GM19324 (cell line): ENCODE measurements around the gene SYCP2.

ENCODE experiments used
- ATAC-seq: cut with Tn5 transposase; IDR thresholded peaks from one replicate; pipeline ENCODE4 v1.9.1; 2021; ENCODE audit warnings: mild to moderate bottlenecking, moderate library complexity; ENCODE audit not compliant: unreplicated experiment, low FRiP score

SYCP2 gene

DNA sequence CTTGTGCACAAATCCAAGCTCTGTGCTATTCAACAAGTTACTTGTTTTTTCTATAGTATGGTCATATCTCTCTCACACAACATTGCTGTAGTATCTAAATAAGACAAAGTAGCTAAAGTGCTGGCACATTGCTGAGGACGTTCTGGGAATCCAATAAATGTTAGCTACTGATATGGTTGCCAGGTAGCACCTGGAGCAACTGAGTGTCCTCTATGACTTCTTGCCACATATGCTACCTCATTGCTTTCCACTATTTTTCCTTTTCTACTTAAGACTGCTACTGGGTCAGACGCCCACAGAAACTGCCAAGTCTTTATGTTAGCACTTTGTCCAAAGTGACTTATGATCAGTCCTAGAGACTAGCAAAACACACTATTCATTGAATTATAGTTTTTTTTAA is 85.3 kb downstream of the SYCP2 start:
- ATAC-seq, result no peak

DNA sequence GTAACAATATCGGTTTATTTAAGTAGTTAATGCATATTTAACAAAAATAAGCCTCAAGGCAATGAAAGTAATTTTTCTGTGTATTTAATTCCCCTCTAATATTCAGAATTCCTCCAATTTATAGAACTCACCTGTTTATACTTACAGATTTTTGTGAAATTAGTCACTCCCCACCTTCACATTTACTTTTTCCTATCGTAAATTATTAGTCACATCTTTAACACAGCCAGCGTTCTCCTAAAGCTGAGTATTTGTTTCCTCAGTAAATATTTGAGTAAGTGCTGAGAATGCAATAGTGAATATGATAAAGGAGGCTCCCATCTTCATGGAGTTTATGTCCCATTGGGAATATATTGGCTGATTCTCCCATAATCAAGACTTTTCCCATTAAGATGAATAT is 88.0 kb downstream of the SYCP2 start:
- ATAC-seq, result no peak

DNA sequence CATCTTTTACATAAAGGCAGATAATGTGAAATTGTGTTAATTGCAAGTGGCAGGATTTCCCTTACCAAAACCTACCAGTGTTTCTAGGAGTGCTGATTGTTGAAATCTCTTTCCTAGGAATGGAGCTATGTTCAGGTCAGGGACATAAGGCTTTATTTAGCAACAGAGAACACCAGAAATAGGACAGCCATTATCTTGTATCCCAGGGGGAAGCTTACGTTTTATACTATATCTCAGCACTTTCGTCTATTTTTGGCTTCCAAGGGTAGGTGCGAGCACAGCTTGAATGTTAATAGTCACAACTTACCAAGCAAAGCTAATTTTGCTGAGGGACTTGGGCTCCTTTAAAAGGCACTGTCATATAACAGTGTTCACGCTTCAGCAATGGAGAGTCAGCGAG is 94.0 kb downstream of the SYCP2 start:
- no peak for ATAC-seq

DNA sequence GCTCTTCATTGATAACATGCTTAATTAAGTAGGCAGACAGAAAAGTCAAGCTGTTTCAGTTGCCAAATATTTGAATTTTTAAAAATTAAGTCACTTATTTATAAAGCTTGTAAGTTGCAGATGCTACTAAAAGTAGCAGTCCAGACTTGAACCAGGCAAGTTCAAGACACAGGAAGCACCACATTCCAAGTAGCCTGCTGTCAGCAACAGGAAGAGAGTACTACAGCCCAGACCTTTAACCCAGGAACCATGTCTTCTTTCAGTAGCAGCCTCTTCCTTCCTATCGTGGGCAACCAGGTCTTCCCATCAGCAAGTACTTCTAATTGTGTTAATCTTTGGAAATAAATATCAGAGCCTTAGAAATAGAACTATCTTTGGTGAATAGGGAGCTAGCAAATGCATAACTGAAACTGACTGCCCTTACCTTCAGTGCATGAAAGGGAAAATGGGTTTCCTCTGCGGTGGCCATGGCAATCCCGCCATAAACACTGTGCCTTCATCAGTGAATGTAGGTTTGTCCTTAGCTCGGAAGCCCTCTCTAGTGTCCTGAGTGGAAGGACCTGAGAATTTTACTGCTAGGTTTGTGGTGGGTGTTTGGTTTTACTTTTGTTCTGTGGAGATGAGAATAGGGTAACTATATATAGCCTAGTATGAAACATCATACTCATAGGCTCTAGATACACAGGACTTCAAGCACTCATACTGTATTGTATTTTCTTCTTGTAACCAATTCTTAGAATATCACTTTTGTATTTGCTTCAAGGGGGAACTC is 95.6 kb downstream of the SYCP2 start:
- peak; percentile 79 for ATAC-seq

DNA sequence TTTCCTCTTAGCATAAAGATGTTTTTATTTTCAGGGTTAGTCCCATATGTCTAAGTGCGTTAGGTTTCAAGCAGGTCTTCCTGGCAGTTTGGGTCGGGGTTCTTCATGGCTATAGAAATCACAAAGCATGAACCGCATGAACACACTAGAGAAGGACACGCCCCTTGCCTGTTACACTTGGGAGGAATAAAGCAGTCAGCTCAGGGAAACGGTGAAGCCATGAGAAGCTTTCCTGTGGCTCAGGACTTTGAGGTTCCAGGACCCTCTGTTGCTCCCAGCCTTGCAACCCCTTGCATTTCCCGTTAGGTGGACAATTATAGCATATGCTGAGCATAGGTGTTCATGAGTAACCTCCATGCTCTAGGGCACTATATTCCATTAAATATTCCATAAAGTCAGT is 96.7 kb downstream of the SYCP2 start:
- ATAC-seq, result no peak

- ATAC-seq, result no peak
These were observed 97.7 kb downstream of the SYCP2 start for GRCh38 chr20:59835448-59836395.

DNA sequence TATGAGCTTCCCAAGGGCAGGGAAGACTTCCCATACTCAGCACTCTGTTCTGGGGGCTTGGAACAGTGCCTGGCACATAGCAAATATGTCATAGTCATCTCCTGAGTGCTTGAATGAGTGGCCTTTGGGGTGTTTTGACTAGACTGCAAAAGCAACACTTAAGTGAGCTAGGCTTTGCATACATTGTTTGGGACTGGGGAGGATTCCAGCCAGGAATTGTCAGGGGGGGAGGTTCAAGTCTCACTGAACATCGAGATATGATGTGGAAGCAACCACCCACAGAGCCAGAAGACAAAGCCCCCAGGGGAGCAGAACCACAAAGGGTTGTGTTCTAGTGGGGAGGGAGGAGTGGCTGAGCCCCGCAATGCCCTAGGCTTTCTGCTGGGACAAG is 98.4 kb downstream of the SYCP2 start:
- no peak for ATAC-seq

DNA sequence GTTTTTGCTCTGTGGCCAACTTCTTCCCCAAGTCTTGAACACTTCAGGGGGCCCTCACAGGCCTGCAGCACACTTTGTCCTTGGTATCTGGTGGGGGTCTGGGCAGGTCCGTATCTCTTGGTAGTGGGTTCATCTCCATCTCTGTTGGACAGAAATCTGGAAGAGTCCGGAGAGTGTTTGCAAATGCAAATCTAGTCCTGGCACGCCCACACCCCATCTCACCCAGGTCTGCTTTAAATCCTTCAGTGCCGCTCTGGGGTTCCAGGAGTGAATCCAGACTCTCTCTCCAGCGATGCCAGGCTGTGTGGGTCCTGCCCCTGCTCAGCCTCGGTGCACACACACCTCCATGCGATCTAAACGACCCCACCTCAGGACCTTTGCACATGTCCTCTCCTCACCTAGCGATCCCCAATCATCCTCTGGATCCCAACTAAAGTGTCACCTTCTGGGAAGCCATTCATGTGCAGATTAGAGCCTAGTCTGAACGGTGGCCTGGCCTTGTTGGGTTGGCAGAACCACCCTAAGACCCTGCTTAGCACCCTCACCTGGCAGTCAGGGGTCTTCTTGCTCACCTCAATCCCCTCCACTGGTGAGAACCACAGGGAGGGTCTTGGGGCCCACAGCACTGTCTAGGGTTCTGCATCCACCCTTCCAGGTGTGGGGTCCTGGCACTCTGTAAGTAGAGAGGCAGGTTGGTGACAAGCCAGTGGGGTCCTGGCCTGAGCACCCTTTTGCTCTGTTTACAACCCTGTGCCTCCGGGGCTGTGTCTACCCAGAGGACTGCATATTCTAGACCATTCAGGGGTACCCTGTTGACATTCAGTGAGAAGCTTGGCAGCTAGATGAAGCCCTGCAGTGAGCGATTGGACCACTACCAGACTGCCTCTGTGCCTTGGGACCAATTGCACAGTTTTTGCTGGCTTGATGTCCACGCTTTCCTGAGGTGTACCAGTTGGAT is 100.8 kb downstream of the SYCP2 start:
- ATAC-seq, result no peak

DNA sequence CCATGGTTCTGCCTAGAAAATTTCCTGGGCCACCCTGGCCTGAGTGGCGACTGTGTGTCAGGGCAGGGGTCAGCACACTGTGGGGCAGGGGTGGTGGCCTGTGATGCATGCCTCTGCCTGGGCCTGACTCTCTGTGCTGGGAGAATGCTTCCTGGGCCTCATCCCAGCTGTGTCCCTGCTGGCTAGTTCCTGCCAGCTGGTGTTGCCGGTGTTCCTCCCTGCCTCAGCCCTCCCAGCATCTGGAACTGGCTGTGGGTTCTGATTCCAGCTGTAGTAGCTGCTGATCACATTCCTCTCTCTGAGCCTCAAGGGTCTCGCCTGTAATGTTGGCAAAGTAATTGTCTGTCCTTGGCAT is 101.5 kb downstream of the SYCP2 start:
- ATAC-seq, result no peak

DNA sequence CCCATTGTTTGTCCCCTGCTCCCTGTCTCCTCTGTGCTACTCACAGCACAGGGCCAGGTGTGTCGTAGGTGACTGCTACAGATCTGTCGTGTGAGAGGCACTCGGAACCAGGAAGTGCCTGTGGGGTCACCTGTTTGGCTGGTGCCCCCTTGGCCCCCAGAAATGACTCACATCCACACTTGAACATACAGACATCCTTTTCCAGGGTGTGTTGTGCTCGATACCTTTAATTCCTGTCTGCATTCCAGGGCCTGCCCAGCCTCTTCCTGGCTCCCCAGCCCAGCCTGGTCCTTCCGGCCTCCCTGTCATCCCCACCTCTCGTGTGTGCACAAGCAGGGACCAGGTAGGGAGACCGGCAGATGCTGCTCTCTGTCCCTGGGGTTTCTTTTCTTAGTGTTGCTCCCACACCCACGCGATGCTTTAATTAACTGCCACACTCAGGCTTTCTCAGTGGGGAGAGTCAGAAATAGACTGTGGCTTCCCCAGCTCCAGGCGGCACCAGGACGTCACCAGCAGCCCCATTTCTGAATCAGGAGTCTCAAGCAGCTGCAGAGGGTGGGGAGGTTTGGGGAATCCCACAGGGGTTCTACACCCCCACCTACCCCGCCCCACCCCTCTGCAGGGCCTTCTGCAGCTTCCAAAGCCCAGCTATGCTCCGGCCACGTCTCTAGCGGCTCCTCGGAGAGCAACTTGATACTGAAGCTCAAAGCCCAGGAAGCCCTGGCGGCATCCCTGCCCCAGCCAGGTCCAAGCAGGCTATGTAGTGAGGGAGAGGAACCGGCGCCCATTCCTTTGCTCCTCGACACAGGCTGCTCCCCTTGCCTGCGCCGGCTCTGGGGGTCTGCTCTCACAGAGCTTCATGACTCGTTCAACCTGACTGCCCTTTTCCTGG is 102.2 kb downstream of the SYCP2 start:
- ATAC-seq, result no peak

GRCh38 chr20:59830665-59831023 is 102.8 kb downstream of the SYCP2 start:
- no peak for ATAC-seq

DNA sequence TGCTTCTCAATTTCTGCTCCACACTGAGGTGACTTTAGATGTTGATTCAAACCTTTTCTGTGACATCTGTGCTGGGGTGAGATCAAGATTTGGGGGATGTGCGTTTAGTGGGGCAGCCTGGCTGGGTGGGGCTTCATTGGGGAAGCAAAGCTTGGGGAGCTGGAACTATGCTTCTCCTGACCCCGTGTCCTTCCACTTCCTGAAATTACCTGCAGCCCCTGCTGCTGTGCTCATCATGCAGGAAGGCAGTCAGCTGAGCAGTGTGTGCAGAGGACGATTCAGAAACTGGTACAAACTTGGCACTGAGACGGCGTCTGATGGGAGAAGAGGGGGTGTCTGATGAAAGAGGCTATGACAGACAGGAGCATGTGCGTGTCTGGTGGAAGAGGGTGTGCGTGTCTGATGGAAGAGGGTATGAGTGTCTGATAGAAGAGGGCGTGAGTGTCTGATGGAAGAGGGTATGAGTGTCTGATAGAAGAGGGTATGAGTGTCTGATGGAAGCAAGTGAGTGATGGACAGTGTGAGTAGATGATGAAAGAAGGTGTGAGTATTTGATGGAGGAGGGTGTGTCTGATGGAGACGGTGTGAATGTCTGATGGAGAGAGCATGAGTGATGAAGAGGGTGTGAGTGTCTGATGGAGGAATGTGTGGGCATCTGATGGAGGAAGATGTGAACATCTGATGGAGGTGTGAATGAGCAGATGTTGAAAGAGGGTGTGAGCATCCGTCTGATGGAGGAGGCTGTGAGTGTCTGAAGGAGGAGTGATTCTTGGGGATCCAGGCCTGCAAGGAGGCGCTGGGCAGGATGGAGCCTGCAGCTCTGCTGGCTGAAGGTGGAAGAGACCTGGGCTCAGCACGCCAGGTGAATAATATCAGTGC is 103.4 kb downstream of the SYCP2 start:
- no peak for ATAC-seq

GRCh38 chr20:59829054-59829785 is 104.2 kb downstream of the SYCP2 start:
- ATAC-seq, result no peak

GRCh38 chr20:59828125-59829053 is 105.0 kb downstream of the SYCP2 start:
- ATAC-seq, result no peak

GRCh38 chr20:59827138-59828056 is 106.0 kb downstream of the SYCP2 start:
- ATAC-seq, result no peak
